ENCODE data around the gene TPT1. TPM values are rescaled to one million over a fixed set of nuclear protein-coding genes. Genes with fewer than 3 reads are reported as not detected.

Gene TPT1
- polyA plus RNA-seq, 1 experiment: 7,581 TPM

GRCh38 chr13:45368571-45368970, 27.6 kb upstream of the TPT1 start:
- ChIA-PET POLR2A (no interaction called here), CTCF (interaction anchor here (1.0 kb wide), 1 partner anchor 144 kb away, joined by 3 read pairs; no protein-coding TSS in a partner anchor)

DNA sequence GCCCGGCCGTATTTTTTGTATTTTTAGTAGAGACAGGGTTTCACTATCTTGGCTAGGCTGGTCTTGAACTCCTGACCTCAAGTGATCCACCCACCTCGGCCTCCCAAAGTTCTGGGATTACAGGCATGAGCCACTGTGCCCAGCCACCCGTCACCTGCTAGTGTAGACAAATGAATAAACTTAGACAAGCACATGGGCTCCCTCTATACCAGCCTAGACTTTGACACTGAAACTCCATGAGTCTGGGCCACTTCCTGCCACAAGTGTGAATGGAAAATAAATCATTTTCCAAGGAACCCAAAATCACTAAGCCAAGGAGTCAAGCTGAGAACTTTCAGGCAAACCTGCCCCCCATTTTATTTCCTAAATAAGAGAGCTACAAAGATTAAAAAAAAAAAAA, 27.0 kb upstream of the TPT1 start:
- no peak for TF ChIP-seq CTCF (IDR thresholded peaks at IDR 0.05; ENCODE audit: low read depth, low read length)
- DNase-seq (ENCODE audit: low read depth, low spot score): no peak
- Histone ChIP-seq H3K27me3 (ENCODE audit: control insufficient read depth, insufficient read depth, low read length) (no peaks in the 10 kb centered on the region), H3K27ac (ENCODE audit: low read depth, low read length) (no peak overlapping the region), H3K4me3 (ENCODE audit: low read depth, low read length) (no peak overlapping the region), H3K9me3 (ENCODE audit: control insufficient read depth, insufficient read depth, low read length) (peaks cover 3% of the 10 kb centered on the region)
- ChIA-PET POLR2A (interaction anchor here (0.7 kb wide), 1 partner anchor 28 kb away, joined by 3 read pairs; no protein-coding TSS in a partner anchor), CTCF (interaction anchor here (1.0 kb wide), 1 partner anchor 144 kb away, joined by 3 read pairs; no protein-coding TSS in a partner anchor)

More at GRCh38 chr13:45368571-45368970, 27.6 kb upstream of the TPT1 start:
- no peak overlapping the region for H3K4me3 ChIP-seq (ENCODE audit: low read depth, low read length)
- no peak for TF ChIP-seq CTCF (IDR thresholded peaks at IDR 0.05; ENCODE audit: low read depth, low read length)
- H3K27ac ChIP-seq (ENCODE audit: low read depth, low read length): no peak overlapping the region
- no peak for DNase-seq (ENCODE audit: low read depth, low spot score)
- H3K9me3 ChIP-seq (ENCODE audit: control insufficient read depth, insufficient read depth, low read length): no peaks in the 10 kb centered on the region
- H3K27me3 ChIP-seq (ENCODE audit: control insufficient read depth, insufficient read depth, low read length): no peaks in the 10 kb centered on the region

- peak overlapping the region; percentile 31 for H3K27ac ChIP-seq (ENCODE audit: low read depth, low read length)
- POLR2A ChIA-PET: no interaction called here
Observed at GRCh38 chr13:45367358-45367757, 26.4 kb upstream of the TPT1 start.

DNA sequence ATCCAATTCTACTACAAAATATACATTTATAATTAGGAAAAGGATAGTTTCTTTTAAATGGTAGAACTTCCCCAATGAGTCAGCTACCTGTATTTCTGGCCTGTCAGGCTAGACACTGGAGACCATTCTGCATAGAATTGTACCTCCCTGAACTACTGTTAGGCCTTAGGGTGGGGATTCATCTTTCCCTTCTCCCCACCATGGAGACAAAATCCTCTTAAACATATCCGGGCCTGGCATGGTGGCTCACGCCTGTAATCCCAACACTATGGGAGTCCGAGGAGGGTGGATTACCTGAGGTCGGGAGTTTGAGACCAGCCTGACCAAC, 24.5 kb upstream of the TPT1 start:
- Histone ChIP-seq H3K27me3 (ENCODE audit: control insufficient read depth, insufficient read depth, low read length) (no peaks in the 10 kb centered on the region), H3K4me3 (ENCODE audit: low read depth, low read length) (no peak overlapping the region), H3K27ac (ENCODE audit: low read depth, low read length) (no peak overlapping the region), H3K9me3 (ENCODE audit: control insufficient read depth, insufficient read depth, low read length) (peaks cover 7% of the 10 kb centered on the region)
- no peak for DNase-seq (ENCODE audit: low read depth, low spot score)
- POLR2A ChIA-PET: no interaction called here
- no peak for TF ChIP-seq CTCF (IDR thresholded peaks at IDR 0.05; ENCODE audit: low read depth, low read length)
- CTCF ChIA-PET: no interaction called here

More at GRCh38 chr13:45367358-45367757, 26.4 kb upstream of the TPT1 start:
- Histone ChIP-seq H3K27me3 (ENCODE audit: control insufficient read depth, insufficient read depth, low read length) (no peaks in the 10 kb centered on the region), H3K4me3 (ENCODE audit: low read depth, low read length) (no peak overlapping the region), H3K9me3 (ENCODE audit: control insufficient read depth, insufficient read depth, low read length) (peaks cover 7% of the 10 kb centered on the region)
- no peak for TF ChIP-seq CTCF (IDR thresholded peaks at IDR 0.05; ENCODE audit: low read depth, low read length)
- CTCF ChIA-PET: no interaction called here
- peak; percentile 45 for DNase-seq (ENCODE audit: low read depth, low spot score)

DNA sequence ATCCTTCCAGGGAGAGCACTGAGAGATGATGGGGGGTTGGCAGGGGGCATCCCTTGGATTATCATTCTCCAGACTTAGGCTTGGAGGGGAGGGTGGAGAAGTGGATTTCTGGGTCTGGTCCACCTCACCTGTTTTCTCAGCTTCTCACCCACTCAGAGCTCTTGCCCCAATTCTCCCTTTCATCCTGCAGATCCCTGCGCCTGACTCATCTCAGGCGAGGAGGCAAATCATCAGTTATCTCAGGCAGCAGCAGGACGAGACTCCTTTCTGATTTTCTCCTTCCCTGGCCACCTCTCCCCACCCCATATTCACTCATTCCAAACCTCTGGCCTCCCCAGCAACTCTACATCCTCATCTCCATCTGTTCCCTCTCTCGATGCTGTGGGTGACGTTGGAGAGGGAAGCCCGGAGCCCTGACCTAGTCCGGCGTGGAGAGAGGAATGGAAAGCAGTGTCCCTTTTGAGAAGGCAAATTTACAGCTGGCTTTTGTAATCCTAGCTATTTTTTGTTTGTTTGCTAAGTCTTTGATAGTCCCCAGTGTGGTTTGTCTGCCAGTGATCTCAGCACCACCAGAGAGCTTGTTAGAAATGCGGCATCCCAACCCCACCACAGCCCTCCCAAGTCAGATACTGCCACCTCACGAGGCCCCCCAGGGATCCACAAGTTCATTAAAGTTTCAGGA, 24.0 kb upstream of the TPT1 start:
- no peak for DNase-seq (ENCODE audit: low read depth, low spot score)
- CTCF ChIA-PET: no interaction called here

More for the DNA sequence above, 24.0 kb upstream of the TPT1 start:
- POLR2A ChIA-PET: interaction anchor here (0.6 kb wide), 1 partner anchor 35 kb away, joined by 5 read pairs; no protein-coding TSS in a partner anchor
- TF ChIP-seq CTCF (IDR thresholded peaks at IDR 0.05; ENCODE audit: low read depth, low read length): no peak
- H3K27ac ChIP-seq (ENCODE audit: low read depth, low read length): peak overlapping the region; percentile 11
- H3K9me3 ChIP-seq (ENCODE audit: control insufficient read depth, insufficient read depth, low read length): peaks cover 7% of the 10 kb centered on the region
- H3K27me3 ChIP-seq (ENCODE audit: control insufficient read depth, insufficient read depth, low read length): no peaks in the 10 kb centered on the region
- no peak overlapping the region for H3K4me3 ChIP-seq (ENCODE audit: low read depth, low read length)

Measured in AG04450 (cell line).